HCT116 (cell line): ENCODE measurements around the gene SGMS1. TPM values are rescaled to one million over a fixed set of nuclear protein-coding genes. Genes with fewer than 3 reads are reported as not detected.

Experiments used
- ATAC-seq: fragments of 200-7000 bp; cut with Tn5 transposase; 2 replicates; pipeline ENCODE4 v1.9.1; 2020; ENCODE audit warnings: mild to moderate bottlenecking, moderate library complexity
- BruUV-seq: library from RNA; stranded (reverse); fragments of 400-500 nt; replicated peaks from 2 replicates; lab custom pipeline; 2021; lab: Mats Ljungman, UMichigan
- CTCF ChIA-PET: fragments of 300-600 bp; sonication (Branson Sonifier 250); formaldehyde crosslinking; loops from one replicate; lab custom pipeline; 2021; ENCODE audit warnings: antibody characterized with exemption; lab: Charles Lee
- POLR2A ChIA-PET: fragments of 300-600, 350-600 bp; sonication (Branson Sonifier 250); formaldehyde crosslinking; loops from one replicate; lab custom pipeline; 2021; ENCODE audit warnings: antibody characterized with exemption; lab: Charles Lee
- RAD21 ChIA-PET, 2 experiments: fragments of 300-600 bp; sonication (Branson Sonifier 250); formaldehyde crosslinking; loops; one replicate each; lab custom pipeline; 2023; ENCODE audit warnings: low total read pairs in 2 of 2; ENCODE audit not compliant: uncharacterized antibody in 2 of 2, unreplicated experiment in 2 of 2, low non-redundant PET in 1 of 2; lab: Charles Lee
- DNase-seq: peaks from one replicate; pipeline ENCODE4 v3.0.0-alpha.2; 2010; ENCODE audit warnings: low read depth, low spot score
- H2AFZ ChIP-seq: fragments of 200-600 bp; shearing (Covaris generic), sonication (generic); 2 replicates; pipeline ENCODE4 v1.6.1; 2017; ENCODE audit warnings: low read depth, mixed run types, mixed read lengths, antibody characterized with exemption, low read length; ENCODE audit not compliant: poor library complexity, severe bottlenecking
- H3K27ac ChIP-seq: 2 replicates; pipeline ENCODE4 v1.5.1; 2012; ENCODE audit warnings: low read depth, low read length
- H3K27me3 ChIP-seq: fragments of 200-600 bp; sonication (generic); 2 replicates; pipeline ENCODE4 v1.6.1; 2016; ENCODE audit warnings: mixed run types, low read length, mixed read lengths; ENCODE audit not compliant: insufficient read depth
- H3K36me3 ChIP-seq, 2 experiments: fragments of 200-500 bp in 1 of 2; fragments of 200-600 bp in 1 of 2; sonication (Bioruptor generic) in 1 of 2; sonication (generic) in 1 of 2; 2 replicates each; pipeline versions ENCODE4 v1.5.1 to v1.6.1; 2014 to 2016; ENCODE audit warnings: low read length in 2 of 2, inconsistent platforms in 1 of 2, mixed read lengths in 1 of 2, mixed run types in 1 of 2; ENCODE audit not compliant: insufficient read depth in 2 of 2, control insufficient read depth in 1 of 2
- H3K4me1 ChIP-seq, 2 experiments: fragments of 200-600 bp in 1 of 2; sonication (generic) in 1 of 2; 2 replicates each; pipeline versions ENCODE4 v1.5.1 to v1.6.1; 2012 to 2017; ENCODE audit warnings: low read length in 2 of 2, inconsistent platforms in 1 of 2, mild to moderate bottlenecking in 1 of 2, mixed read lengths in 1 of 2, mixed run types in 1 of 2, moderate library complexity in 1 of 2; ENCODE audit not compliant: insufficient read depth in 2 of 2, control insufficient read depth in 1 of 2
- H3K4me2 ChIP-seq: fragments of 200-600 bp; sonication (generic); 2 replicates; pipeline ENCODE4 v1.6.1; 2017; ENCODE audit warnings: mixed run types, low read length, mixed read lengths
- H3K4me3 ChIP-seq, 2 experiments: fragments of 200-600 bp in 1 of 2; sonication (generic) in 1 of 2; replicated peaks in 1 of 2; 2 replicates each; pipeline ENCODE4 v1.5.1; 2011 to 2016; ENCODE audit warnings: low read length in 2 of 2, control low read depth in 1 of 2, low read depth in 1 of 2, mild to moderate bottlenecking in 1 of 2, mixed read lengths in 1 of 2, mixed run types in 1 of 2
- H3K79me2 ChIP-seq: fragments of 200-600 bp; sonication (generic); 2 replicates; pipeline ENCODE4 v1.6.1; 2017; ENCODE audit warnings: mild to moderate bottlenecking, mixed run types, low read length, moderate library complexity, mixed read lengths; ENCODE audit not compliant: insufficient read depth
- H3K9ac ChIP-seq: fragments of 200-600 bp; sonication (generic); 2 replicates; pipeline ENCODE4 v1.6.1; 2016; ENCODE audit warnings: low read length, mixed read lengths
- H3K9me2 ChIP-seq: fragments of 200-600 bp; sonication (generic), shearing (Covaris generic); 2 replicates; pipeline ENCODE4 v1.6.1; 2017; ENCODE audit warnings: mixed run types, mild to moderate bottlenecking, moderate library complexity; ENCODE audit not compliant: insufficient read depth
- H3K9me3 ChIP-seq, 2 experiments: fragments of 200-500 bp in 1 of 2; fragments of 200-600 bp in 1 of 2; sonication (Bioruptor generic) in 1 of 2; sonication (generic) in 1 of 2; 2 replicates each; pipeline ENCODE4 v1.6.1; 2014 to 2017; ENCODE audit warnings: low read length in 2 of 2, mixed read lengths in 2 of 2, inconsistent platforms in 1 of 2, low read depth in 1 of 2, mild to moderate bottlenecking in 1 of 2, mixed run types in 1 of 2, moderate library complexity in 1 of 2; ENCODE audit not compliant: control insufficient read depth in 1 of 2, insufficient read depth in 1 of 2
- H4K20me1 ChIP-seq: fragments of 200-600 bp; sonication (generic), shearing (Covaris generic); 2 replicates; pipeline ENCODE4 v1.6.1; 2017; ENCODE audit warnings: mixed run types, mild to moderate bottlenecking, moderate library complexity; ENCODE audit not compliant: insufficient read depth
- ATF3 ChIP-seq: IDR thresholded peaks from 2 replicates; pipeline ENCODE4 v1.6.1; 2012
- CBX3 ChIP-seq: IDR thresholded peaks from 2 replicates; pipeline ENCODE4 v1.6.1; 2012; ENCODE audit warnings: low read depth
- CEBPB ChIP-seq: IDR thresholded peaks from 2 replicates; pipeline ENCODE4 v1.6.1; 2012; ENCODE audit warnings: low read depth
- EGR1 ChIP-seq: IDR thresholded peaks from 2 replicates; pipeline ENCODE4 v1.6.1; 2012; ENCODE audit warnings: low read depth
- ELF1 ChIP-seq: IDR thresholded peaks from 2 replicates; pipeline ENCODE4 v1.6.1; 2012; ENCODE audit warnings: low read depth, borderline replicate concordance
- EZH2 ChIP-seq: fragments of 200-600 bp; sonication (generic); IDR thresholded peaks from 2 replicates; pipeline ENCODE4 v1.6.1; 2017; ENCODE audit warnings: antibody characterized with exemption, mixed run types
- FOSL1 ChIP-seq: IDR thresholded peaks from 2 replicates; pipeline ENCODE4 v1.6.1; 2012; ENCODE audit warnings: low read depth
- JUND ChIP-seq: IDR thresholded peaks from 2 replicates; pipeline ENCODE4 v1.6.1; 2012
- MAX ChIP-seq: IDR thresholded peaks from 2 replicates; pipeline ENCODE4 v1.6.1; 2012
- POLR2A ChIP-seq: IDR thresholded peaks from 2 replicates; pipeline ENCODE4 v1.7.0; 2011; ENCODE audit warnings: borderline replicate concordance; ENCODE audit not compliant: insufficient read depth, insufficient read length; ENCODE audit errors: extremely low read depth
- POLR2AphosphoS5 ChIP-seq: IDR thresholded peaks from 2 replicates; pipeline ENCODE4 v1.6.1; 2011; ENCODE audit warnings: mild to moderate bottlenecking, low read depth, low read length, moderate library complexity
- RAD21 ChIP-seq: IDR thresholded peaks from 2 replicates; pipeline ENCODE4 v1.6.1; 2012; ENCODE audit warnings: low read depth, mild to moderate bottlenecking
- REST ChIP-seq: IDR thresholded peaks from 2 replicates; pipeline ENCODE4 v1.6.1; 2012; ENCODE audit warnings: low read depth
- SIN3A ChIP-seq: IDR thresholded peaks from 2 replicates; pipeline ENCODE4 v1.6.1; 2012; ENCODE audit warnings: low read depth
- SP1 ChIP-seq: IDR thresholded peaks from 2 replicates; pipeline ENCODE4 v1.6.1; 2012; ENCODE audit warnings: low read depth
- SRF ChIP-seq: IDR thresholded peaks from 2 replicates; pipeline ENCODE4 v1.6.1; 2012; ENCODE audit warnings: low read depth
- TCF7L2 ChIP-seq: IDR thresholded peaks from 2 replicates; pipeline ENCODE4 v1.7.0; 2011; ENCODE audit warnings: borderline replicate concordance, inconsistent platforms; ENCODE audit not compliant: insufficient read depth, insufficient read length; ENCODE audit errors: extremely low read depth
- YY1 ChIP-seq: IDR thresholded peaks from 2 replicates; pipeline ENCODE4 v1.6.1; 2011; ENCODE audit warnings: low read length, low read depth, moderate library complexity, mild to moderate bottlenecking; ENCODE audit not compliant: insufficient replicate concordance; ENCODE audit errors: extremely low read depth
- ZBTB33 ChIP-seq: IDR thresholded peaks from 2 replicates; pipeline ENCODE4 v1.6.1; 2011; ENCODE audit warnings: mild to moderate bottlenecking, low read length, moderate library complexity; ENCODE audit not compliant: insufficient replicate concordance; ENCODE audit errors: extremely low read depth
- ZNF274 ChIP-seq: fragments of 200-500 bp; sonication (Bioruptor generic); IDR thresholded peaks from 2 replicates; pipeline ENCODE4 v1.6.1; 2014; ENCODE audit warnings: mild to moderate bottlenecking, low read depth, low read length, inconsistent platforms
- intact Hi-C: fragments of 100-400 bp; cut with micrococcal nuclease; formaldehyde crosslinking; loops from 2 replicates; pipeline ENCODE4 v1.10.0; 2022
- total RNA-seq: library from RNA; stranded (reverse); gene quantifications from one replicate; pipeline ENCODE4 v1.2.1, GENCODE V29; 2021; ENCODE audit not compliant: unreplicated experiment

The SGMS1 gene
- total RNA-seq, 1 experiment from 2014 or later: 29.1 TPM

GRCh38 chr10:50648935-50649227 lies 25.1 kb upstream of the SGMS1 start:
- POLR2A ChIA-PET: no interaction called here

More at GRCh38 chr10:50648935-50649227, 25.1 kb upstream of the SGMS1 start:
- TF ChIP-seq ZNF274: no peak
- no peak for TF ChIP-seq POLR2AphosphoS5
- TF ChIP-seq ATF3: no peak
- TF ChIP-seq EZH2: no peak
- no peak for TF ChIP-seq ELF1
- no peak for TF ChIP-seq ZBTB33
- TF ChIP-seq SRF: no peak
- no peak for TF ChIP-seq CBX3
- TF ChIP-seq POLR2A: no peak
- TF ChIP-seq SIN3A: no peak
- TF ChIP-seq MAX: no peak
- TF ChIP-seq CEBPB: no peak
- TF ChIP-seq JUND: no peak
- TF ChIP-seq REST: no peak
- TF ChIP-seq TCF7L2: no peak
- TF ChIP-seq SP1: no peak
- TF ChIP-seq RAD21: no peak
- no peak for TF ChIP-seq EGR1
- TF ChIP-seq YY1: no peak
- no peak for TF ChIP-seq FOSL1
- Histone ChIP-seq H4K20me1 (no peaks in the 10 kb centered on the region), H2AFZ (no peak overlapping the region), H3K9me3 (no peaks in the 10 kb centered on the region), H3K4me1 (no peaks in the 10 kb centered on the region), H3K27ac (no peak overlapping the region), H3K79me2 (no peaks in the 10 kb centered on the region), H3K9me2 (no peaks in the 10 kb centered on the region), H3K4me2 (no peak overlapping the region), H3K4me3 (no peak overlapping the region), H3K36me3 (no peaks in the 10 kb centered on the region), H3K27me3 (no peaks in the 10 kb centered on the region), H3K9ac (no peak overlapping the region)
- BruUV-seq: no TSS peak
- ChIA-PET CTCF (interaction anchor here (1.2 kb wide), 1 partner anchor 11 kb away, joined by 3 read pairs; no protein-coding TSS in a partner anchor), RAD21 (no interaction called here)
- intact Hi-C loops: no loop called here
- no peak for ATAC-seq
- DNase-seq: no peak
